HG03565 (cell line): Measurements from ENCODE around the gene GPR148.

ENCODE experiments used
- ATAC-seq: cut with Tn5 transposase; IDR thresholded peaks from one replicate; pipeline ENCODE4 v1.9.1; 2021; ENCODE audit warnings: mild to moderate bottlenecking, moderate library complexity; ENCODE audit not compliant: unreplicated experiment

Gene GPR148

DNA sequence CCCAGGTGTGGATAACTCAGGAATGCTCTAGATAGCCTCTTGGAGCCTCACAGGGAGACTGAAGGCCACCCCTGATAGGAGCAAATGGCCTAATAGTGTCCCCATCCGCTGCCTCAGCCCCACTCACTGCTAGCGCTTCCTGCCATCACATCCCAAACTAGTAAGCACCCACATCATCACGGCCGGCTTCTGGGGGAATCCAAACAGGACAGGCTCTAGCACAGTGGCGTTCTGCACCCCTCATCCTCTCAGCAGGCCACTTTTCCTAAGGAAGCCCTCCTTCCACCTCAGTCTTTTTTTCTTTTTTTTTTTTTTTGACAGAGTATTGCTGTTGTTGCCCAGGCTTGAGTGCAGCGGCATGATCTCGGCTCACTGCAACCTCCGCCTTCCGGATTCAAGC lies 20.2 kb downstream of the GPR148 start:
- no peak for ATAC-seq

GRCh38 chr2:130749641-130750040 lies 20.8 kb downstream of the GPR148 start:
- ATAC-seq: no peak

DNA sequence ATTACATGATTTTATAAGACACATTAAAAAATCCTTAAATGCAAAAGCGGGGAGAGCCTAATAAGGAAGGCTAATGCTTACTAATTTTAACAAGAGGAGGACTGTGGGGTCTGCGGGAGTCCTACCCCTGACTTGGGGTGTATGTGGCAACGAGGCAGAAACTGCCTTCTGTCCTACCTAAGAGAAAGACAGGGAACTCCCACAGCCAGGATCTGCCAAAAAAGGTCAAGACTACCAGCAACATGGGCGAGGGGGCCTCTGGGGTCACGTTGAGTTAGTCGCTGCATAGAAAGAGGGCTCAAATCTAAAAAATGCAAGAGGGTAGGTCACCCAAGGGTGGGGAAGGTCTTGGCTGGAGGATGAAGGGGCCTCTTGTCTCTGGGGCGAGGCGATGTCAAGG lies 25.9 kb downstream of the GPR148 start:
- no peak for ATAC-seq

DNA sequence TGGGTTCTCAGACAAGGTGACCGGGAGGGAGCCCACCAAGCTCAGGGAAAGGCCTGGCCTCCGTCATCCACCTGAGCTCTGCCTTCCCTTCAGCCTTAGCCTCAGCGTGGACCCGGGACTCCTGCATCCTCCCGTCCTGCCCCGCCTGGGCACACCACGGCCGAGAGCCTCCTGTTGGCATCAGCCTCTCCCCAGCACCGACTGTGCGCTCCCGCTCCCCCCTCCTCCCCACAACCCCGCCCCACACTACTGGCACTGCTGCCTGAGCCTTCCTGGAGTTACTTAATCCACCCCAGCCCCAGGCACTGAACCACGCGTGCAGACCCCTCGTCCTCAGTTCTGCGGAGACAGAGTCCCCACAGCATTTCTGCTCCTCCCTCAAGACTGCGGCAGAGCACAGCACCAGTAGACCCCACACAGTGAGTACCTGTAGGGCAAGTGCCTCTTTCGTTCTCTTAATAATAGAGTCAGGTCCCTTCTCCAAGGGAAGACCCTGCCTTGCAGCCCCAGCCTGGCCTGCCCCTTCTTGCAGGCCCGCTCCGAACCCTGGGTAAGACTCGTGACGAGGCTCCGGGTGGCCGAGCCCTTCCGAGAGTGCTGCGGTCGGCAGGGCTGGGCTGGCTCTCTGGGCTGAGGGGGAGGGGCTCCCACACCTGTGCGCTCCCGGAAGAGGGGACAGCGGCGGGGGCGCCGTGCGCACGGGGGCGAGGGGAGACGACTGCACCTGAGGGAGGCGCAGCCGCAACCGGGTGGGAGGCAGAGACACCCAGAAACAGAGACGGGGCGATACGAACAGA lies 26.6 kb downstream of the GPR148 start, which contains the start of gene AMER3:
Gene AMER3 (plus strand): TSS at position 285 of the 797 bp plus-strand sequence. CDS start 6,533 bp downstream, outside the sequence.
- no peak for ATAC-seq

DNA sequence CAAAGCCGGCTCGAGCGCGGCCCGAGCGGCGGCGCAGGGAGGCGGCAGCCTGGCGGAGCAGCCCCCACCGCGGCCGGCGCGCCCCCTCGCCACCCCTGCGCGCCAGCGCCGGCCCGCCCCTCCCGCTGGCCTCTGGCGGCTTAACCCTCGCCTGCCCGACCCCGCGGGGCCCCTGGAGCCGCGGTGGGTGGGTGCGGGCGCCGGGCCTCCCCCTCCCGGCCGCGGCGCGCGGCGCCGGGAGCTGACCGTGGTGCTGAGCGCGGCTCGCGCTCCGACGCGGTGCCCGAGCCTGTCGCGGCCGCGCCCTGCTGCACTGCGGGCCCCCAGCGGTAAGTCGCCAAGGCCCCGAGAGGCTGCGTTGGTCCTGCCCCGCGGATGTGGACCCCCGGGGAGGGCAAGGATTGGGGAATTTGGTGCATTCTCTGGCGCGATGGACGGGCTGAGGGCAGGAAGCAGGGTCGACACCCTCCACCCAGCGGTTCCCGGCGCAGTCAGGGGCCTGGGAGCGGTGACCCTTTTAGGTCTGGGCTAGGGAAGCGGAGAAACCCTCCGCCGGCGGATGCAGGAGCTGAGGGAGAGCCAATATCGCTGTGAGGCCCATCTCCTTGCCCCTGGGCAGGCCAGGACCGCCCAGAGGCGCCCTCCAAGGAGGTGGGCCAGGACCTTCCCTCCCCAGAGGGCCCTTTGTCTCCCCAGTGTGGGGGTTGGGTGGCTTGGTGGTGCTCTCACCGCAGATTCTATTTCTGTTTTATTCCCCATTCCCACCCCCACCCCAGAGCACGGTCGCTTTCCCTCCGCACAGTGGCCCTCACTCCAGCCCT lies 27.4 kb downstream of the GPR148 start:
- ATAC-seq: no peak

GRCh38 chr2:130756874-130757668 lies 28.2 kb downstream of the GPR148 start:
- ATAC-seq: no peak

DNA sequence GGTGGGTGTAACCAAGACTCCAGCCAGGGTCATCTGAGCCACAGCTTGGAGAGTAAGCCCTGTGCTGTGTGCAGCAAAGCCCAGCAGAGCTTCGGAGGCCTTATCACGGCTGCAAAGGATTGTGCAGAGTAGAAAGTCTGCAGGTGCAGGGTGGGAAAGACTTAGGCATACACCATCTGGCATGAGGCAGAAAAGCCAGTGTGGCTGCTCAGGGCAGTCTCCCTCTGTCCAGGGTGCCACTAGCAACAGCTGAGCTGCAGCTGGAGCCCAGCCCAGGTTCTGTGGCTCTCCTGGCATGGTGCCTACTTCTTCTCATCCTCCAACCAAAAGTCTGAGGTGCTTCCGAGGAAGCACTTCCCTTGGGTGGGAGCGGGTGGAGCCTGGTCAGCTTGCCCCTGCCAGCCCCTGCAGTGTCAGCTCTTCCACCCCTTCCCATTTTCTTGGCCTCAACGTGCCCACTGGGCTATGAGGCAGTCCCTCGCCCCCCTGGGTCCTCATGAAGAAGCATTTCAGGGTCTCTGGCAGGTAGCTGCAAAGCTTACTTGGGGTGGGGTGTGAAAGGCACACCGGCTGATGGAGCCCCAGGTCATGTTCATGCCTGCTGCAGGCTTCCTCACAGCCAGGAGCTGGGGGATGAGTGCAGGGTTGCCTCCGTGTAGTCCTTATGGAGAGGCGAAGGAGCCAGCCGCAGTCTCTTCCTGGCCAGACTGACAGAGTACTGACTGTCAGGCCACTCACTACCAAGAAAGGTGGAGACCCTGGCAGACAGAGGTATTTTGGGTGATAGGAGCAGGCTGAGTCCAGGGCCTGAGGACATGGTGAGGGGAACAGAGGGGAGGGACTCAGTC lies 31.3 kb downstream of the GPR148 start:
- no peak for ATAC-seq

DNA sequence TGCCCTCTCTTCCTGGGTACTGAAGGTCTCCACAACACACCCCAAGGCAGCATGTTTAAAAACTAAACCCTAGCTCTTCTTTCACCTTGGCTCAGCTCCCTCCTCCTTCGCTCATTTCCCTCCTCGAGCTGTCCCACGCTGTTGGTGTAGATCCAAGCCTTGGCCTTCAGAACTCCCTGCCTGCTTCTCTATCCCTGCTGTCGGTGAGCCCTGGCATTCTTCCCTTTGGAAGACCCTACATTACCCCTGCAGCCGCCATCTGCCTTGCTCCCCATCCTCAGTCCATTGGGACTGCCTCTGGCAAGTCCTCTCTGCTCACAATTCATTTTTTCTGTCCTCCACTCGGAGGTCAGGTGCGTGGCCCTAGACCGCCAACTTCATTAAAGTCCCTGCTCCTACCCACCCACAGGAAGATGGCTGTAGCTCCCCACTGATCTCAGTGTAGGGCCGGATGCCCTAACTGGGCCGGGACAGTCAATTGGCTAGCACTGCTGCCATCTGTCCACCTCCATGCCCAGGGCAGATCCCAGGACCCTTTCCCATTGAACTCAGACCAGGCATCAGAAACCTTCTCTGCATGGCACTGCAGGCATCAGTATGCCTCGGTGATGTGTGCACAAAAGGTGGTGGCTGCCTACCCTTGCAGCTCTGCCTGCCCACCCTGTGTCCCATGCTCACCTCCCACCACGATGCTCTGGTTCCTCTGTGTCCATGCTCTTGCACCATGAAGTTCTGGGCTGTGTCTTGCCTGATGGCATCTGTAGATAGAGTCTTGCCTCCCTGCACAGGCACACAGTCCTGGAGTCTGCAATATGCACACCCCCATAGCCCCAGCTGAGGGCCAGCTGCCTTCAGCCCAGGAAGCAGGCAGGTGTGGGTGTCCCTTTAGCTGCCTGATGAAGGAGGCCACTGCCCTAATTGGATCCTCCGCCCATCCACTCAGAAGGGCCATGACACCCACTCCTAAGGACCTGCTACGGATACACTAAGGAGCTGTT lies 32.2 kb downstream of the GPR148 start:
- ATAC-seq: no peak

- ATAC-seq: no peak
Measured at GRCh38 chr2:130762031-130762909, 33.4 kb downstream of the GPR148 start.

DNA sequence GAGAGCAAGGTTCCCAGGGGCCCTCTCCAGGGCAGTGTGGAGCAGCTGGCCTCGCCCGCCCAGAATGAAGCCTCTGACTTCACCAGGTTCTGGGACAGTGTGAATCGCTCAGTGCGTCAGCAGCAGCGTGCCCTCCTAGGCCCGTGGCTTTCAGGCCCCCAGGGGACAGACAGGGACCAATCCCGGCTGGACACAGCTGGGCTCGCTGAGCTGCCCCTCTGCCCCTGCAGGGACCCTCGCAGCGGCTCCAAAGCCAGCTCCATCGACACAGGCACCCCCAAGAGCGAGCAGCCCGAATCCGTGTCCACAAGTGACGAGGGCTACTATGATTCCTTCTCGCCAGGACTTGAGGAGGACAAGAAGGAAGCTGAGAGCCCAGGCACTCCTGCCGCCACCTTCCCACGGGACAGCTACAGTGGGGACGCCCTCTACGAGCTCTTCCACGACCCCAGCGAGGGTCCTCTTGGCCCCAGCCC lies 34.1 kb downstream of the GPR148 start:
- no peak for ATAC-seq

- ATAC-seq: no peak
Measured at GRCh38 chr2:130763405-130763804, 34.5 kb downstream of the GPR148 start.

DNA sequence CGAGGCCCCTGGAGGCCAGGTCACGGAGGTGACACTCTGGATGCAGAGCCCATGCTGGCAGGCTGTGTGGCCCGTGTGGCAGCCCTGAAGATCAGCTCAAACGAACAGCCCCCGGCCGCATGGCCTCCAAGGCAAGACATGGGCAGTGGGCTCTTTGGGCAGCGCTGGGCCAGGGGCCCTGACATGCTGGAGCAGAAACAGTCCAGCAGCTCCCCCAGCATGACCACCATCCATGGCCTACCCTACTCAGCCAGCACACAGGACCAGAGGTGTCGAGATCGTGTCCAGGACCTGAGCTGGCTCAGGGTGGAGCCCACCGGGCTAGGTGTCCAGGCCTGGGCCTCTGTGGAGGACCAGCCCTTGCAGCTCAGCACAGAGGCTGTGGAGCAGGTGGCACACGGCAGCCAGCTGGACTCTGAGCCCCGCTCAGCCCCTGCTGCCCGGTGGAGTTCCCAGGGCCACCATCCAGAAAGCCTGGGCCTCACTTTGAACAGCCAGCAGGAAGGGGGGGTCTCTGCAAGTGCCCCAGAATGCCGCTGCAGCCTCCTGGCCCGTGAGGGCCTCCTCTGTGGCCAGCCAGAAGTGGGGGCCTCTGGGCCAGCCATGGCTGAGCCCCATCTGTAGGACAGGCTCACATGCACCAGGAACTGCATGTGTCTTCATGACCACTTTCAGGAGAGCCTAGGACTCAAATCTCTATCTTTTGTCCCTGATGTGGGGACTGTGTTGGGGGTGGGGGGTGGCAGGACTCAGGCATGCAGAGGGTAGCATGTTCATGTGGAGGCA lies 35.4 kb downstream of the GPR148 start:
- no peak for ATAC-seq

DNA sequence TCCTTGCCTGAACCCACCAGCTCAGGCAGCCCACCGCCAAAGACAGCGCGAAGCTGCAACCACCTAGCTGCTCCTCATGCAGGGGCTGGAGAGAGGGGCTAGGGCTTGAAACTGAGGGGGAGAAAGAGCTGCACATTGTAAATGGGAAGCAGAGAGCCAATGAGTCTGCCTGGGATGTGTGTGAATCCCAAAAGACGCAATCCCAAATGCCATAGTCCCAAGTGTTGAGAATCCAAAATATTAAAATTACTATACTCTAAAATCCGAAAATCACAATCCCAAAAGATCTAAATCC lies 35.9 kb downstream of the GPR148 start:
- no peak for ATAC-seq

GRCh38 chr2:130765464-130765863 lies 36.6 kb downstream of the GPR148 start:
- ATAC-seq: no peak

- no peak for ATAC-seq
Measured at GRCh38 chr2:130766037-130766436, 37.2 kb downstream of the GPR148 start.

GRCh38 chr2:130766711-130767407 lies 38.0 kb downstream of the GPR148 start:
- ATAC-seq: no peak

GRCh38 chr2:130767408-130767775 lies 38.5 kb downstream of the GPR148 start:
- no peak for ATAC-seq
